HG02642 (cell line): ENCODE measurements around the gene ZNF324B.
"Not testable (repeated sequence)": the region's sequence is repeated elsewhere in the genome, so short reads cannot be mapped to it uniquely, and the experiment has no call there.

Experiments
- ATAC-seq: cut with Tn5 transposase; IDR thresholded peaks from one replicate; pipeline ENCODE4 v1.9.1; 2021; ENCODE audit warnings: mild to moderate bottlenecking; ENCODE audit not compliant: unreplicated experiment, poor library complexity

Gene ZNF324B

GRCh38 chr19:58477871-58478270 lies 26.4 kb downstream of the ZNF324B start:
- no peak for ATAC-seq

GRCh38 chr19:58479303-58479702 lies 27.9 kb downstream of the ZNF324B start:
- ATAC-seq = no peak

- no peak for ATAC-seq
Observed at GRCh38 chr19:58479736-58480480, 28.5 kb downstream of the ZNF324B start.

GRCh38 chr19:58480481-58480830 lies 29.0 kb downstream of the ZNF324B start:
- ATAC-seq = no peak

- no peak for ATAC-seq
Observed at GRCh38 chr19:58480831-58481230, 29.4 kb downstream of the ZNF324B start.

GRCh38 chr19:58482372-58482771 lies 30.9 kb downstream of the ZNF324B start:
- ATAC-seq = no peak

GRCh38 chr19:58483776-58484175 lies 32.4 kb downstream of the ZNF324B start:
- ATAC-seq = no peak

GRCh38 chr19:58484349-58484748 lies 32.9 kb downstream of the ZNF324B start:
- not testable (repeated sequence) for ATAC-seq

- ATAC-seq = no peak
Observed at GRCh38 chr19:58491393-58491792, 40.0 kb downstream of the ZNF324B start.

GRCh38 chr19:58492265-58492664 lies 40.8 kb downstream of the ZNF324B start:
- no peak for ATAC-seq

- ATAC-seq = no peak
Observed at GRCh38 chr19:58497634-58498170, 46.3 kb downstream of the ZNF324B start.

GRCh38 chr19:58498316-58499020 lies 47.0 kb downstream of the ZNF324B start:
- ATAC-seq = no peak

GRCh38 chr19:58499021-58499927 lies 47.9 kb downstream of the ZNF324B start:
- peak; percentile 91 for ATAC-seq

GRCh38 chr19:58500242-58500641 lies 48.8 kb downstream of the ZNF324B start:
- ATAC-seq = no peak
